Fibroblast of pulmonary artery (primary cell): ENCODE data around the gene USP17L27.
"Not testable (repeated sequence)": the region's sequence is repeated elsewhere in the genome, so short reads cannot be mapped to it uniquely, and the experiment has no call there.

Source experiments
- DNase-seq: peaks from one replicate; pipeline ENCODE4 v3.0.0-alpha.2; 2010; ENCODE audit warnings: low read depth
- H3K4me3 ChIP-seq: replicated peaks from 2 replicates; pipeline ENCODE4 v1.5.1; 2011; ENCODE audit warnings: low read depth, mild to moderate bottlenecking, control low read depth, low read length, moderate library complexity
- TF ChIP-seq, protein P1 (sequence below): IDR thresholded peaks from 2 replicates; pipeline ENCODE4 v1.5.1; 2011; ENCODE audit warnings: mild to moderate bottlenecking, control low read depth, low read length, inconsistent platforms; ENCODE audit errors: missing control alignments

The USP17L27 gene, protein sequence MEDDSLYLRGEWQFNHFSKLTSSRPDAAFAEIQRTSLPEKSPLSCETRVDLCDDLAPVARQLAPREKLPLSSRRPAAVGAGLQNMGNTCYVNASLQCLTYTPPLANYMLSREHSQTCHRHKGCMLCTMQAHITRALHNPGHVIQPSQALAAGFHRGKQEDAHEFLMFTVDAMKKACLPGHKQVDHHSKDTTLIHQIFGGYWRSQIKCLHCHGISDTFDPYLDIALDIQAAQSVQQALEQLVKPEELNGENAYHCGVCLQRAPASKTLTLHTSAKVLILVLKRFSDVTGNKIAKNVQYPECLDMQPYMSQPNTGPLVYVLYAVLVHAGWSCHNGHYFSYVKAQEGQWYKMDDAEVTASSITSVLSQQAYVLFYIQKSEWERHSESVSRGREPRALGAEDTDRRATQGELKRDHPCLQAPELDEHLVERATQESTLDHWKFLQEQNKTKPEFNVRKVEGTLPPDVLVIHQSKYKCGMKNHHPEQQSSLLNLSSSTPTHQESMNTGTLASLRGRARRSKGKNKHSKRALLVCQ

DNA sequence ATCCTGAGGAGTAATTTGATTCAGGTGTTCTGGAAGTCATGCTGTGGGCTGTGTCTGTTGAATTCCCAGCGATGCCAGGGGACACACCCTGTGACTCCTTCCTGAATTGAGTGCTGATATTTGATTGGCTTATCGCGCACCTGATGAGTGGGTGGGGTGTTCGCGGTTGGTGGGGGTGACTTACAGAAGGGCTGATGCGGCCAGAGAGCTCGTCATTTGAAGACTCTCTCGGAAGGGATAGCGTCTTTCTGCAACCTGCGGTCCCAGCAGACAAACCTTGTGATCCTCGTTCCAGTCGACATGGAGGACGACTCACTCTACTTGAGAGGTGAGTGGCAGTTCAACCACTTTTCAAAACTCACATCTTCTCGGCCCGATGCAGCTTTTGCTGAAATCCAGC lies at the start of gene USP17L27:
USP17L27 (plus strand) TSS at position 301 of the 400 bp plus-strand sequence; CDS start at position 301, 0 bp downstream.
- not testable (repeated sequence) for H3K4me3 ChIP-seq, DNase-seq

DNA sequence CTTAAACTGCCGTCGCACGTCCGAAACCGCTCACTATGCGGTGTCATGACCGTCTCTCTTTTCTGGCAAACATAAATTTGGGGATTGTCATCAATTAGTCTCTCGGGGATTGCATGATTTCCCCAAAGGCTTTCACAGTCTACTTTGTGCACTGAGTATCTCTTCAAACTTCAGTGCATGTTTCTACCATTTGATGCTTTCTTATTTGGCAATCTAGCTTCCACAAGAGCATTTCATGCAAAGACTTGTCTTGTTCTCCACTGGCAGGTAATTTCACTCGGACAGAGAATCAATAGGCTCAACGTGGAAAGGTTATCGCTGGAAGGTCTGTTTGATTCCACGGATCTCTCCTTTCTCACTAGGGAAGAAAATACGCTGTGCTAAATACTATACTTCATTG lies 19.8 kb upstream of the USP17L27 start:
- DNase-seq, H3K4me3 ChIP-seq: not testable (repeated sequence)

DNA sequence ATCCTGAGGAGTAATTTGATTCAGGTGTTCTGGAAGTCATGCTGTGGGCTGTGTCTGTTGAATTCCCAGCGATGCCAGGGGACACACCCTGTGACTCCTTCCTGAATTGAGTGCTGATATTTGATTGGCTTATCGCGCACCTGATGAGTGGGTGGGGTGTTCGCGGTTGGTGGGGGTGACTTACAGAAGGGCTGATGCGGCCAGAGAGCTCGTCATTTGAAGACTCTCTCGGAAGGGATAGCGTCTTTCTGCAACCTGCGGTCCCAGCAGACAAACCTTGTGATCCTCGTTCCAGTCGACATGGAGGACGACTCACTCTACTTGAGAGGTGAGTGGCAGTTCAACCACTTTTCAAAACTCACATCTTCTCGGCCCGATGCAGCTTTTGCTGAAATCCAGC lies 19.1 kb upstream of the USP17L27 start, which contains the start of gene USP17L24:
USP17L24 (plus strand) TSS at position 301 of the 400 bp plus-strand sequence; CDS start at position 301, 0 bp downstream.
- not testable (repeated sequence) for DNase-seq, H3K4me3 ChIP-seq

DNA sequence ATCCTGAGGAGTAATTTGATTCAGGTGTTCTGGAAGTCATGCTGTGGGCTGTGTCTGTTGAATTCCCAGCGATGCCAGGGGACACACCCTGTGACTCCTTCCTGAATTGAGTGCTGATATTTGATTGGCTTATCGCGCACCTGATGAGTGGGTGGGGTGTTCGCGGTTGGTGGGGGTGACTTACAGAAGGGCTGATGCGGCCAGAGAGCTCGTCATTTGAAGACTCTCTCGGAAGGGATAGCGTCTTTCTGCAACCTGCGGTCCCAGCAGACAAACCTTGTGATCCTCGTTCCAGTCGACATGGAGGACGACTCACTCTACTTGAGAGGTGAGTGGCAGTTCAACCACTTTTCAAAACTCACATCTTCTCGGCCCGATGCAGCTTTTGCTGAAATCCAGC lies 14.3 kb upstream of the USP17L27 start, which contains the start of gene USP17L25:
USP17L25 (plus strand) TSS at position 301 of the 400 bp plus-strand sequence; CDS start at position 301, 0 bp downstream.
- H3K4me3 ChIP-seq, DNase-seq: not testable (repeated sequence)

DNA sequence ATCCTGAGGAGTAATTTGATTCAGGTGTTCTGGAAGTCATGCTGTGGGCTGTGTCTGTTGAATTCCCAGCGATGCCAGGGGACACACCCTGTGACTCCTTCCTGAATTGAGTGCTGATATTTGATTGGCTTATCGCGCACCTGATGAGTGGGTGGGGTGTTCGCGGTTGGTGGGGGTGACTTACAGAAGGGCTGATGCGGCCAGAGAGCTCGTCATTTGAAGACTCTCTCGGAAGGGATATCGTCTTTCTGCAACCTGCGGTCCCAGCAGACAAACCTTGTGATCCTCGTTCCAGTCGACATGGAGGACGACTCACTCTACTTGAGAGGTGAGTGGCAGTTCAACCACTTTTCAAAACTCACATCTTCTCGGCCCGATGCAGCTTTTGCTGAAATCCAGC lies 9.6 kb upstream of the USP17L27 start, which contains the start of gene USP17L26:
USP17L26 (plus strand) TSS at position 301 of the 400 bp plus-strand sequence; CDS start at position 301, 0 bp downstream.
- H3K4me3 ChIP-seq, DNase-seq: not testable (repeated sequence)

DNA sequence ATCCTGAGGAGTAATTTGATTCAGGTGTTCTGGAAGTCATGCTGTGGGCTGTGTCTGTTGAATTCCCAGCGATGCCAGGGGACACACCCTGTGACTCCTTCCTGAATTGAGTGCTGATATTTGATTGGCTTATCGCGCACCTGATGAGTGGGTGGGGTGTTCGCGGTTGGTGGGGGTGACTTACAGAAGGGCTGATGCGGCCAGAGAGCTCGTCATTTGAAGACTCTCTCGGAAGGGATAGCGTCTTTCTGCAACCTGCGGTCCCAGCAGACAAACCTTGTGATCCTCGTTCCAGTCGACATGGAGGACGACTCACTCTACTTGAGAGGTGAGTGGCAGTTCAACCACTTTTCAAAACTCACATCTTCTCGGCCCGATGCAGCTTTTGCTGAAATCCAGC lies 4.8 kb upstream of the USP17L27 start, which contains the start of gene USP17L5:
USP17L5 (plus strand) TSS at position 301 of the 400 bp plus-strand sequence; CDS start at position 301, 0 bp downstream.
- H3K4me3 ChIP-seq, DNase-seq: not testable (repeated sequence)

DNA sequence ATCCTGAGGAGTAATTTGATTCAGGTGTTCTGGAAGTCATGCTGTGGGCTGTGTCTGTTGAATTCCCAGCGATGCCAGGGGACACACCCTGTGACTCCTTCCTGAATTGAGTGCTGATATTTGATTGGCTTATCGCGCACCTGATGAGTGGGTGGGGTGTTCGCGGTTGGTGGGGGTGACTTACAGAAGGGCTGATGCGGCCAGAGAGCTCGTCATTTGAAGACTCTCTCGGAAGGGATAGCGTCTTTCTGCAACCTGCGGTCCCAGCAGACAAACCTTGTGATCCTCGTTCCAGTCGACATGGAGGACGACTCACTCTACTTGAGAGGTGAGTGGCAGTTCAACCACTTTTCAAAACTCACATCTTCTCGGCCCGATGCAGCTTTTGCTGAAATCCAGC lies 4.6 kb downstream of the USP17L27 start, which contains the start of gene USP17L28:
USP17L28 (plus strand) TSS at position 301 of the 400 bp plus-strand sequence; CDS start at position 301, 0 bp downstream.
- not testable (repeated sequence) for DNase-seq, H3K4me3 ChIP-seq

DNA sequence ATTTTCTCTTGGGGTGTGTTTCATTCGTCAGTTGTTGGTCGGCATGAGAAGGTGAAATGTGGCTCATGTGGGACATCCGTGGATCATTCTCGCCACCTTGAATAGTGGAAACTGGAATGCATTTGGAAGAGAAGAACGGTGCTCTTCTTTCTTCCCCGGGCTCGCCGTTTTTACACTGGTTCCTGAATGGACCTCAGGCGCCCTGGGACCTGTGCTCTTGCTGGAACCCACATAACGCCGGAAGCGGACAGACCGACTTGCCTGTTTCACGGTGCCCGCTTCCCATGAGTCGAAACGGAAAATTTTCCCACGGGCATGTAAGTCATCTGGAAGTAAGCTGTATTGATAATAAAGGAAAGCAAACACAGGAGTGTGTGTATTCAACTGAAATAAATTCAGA lies 6.9 kb downstream of the USP17L27 start:
- not testable (repeated sequence) for H3K4me3 ChIP-seq, DNase-seq

DNA sequence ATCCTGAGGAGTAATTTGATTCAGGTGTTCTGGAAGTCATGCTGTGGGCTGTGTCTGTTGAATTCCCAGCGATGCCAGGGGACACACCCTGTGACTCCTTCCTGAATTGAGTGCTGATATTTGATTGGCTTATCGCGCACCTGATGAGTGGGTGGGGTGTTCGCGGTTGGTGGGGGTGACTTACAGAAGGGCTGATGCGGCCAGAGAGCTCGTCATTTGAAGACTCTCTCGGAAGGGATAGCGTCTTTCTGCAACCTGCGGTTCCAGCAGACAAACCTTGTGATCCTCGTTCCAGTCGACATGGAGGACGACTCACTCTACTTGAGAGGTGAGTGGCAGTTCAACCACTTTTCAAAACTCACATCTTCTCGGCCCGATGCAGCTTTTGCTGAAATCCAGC lies 9.4 kb downstream of the USP17L27 start, which contains the start of gene USP17L29:
USP17L29 (plus strand) TSS at position 301 of the 400 bp plus-strand sequence; CDS start at position 301, 0 bp downstream.
- not testable (repeated sequence) for H3K4me3 ChIP-seq, DNase-seq

DNA sequence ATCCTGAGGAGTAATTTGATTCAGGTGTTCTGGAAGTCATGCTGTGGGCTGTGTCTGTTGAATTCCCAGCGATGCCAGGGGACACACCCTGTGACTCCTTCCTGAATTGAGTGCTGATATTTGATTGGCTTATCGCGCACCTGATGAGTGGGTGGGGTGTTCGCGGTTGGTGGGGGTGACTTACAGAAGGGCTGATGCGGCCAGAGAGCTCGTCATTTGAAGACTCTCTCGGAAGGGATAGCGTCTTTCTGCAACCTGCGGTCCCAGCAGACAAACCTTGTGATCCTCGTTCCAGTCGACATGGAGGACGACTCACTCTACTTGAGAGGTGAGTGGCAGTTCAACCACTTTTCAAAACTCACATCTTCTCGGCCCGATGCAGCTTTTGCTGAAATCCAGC lies 18.9 kb downstream of the USP17L27 start, which contains the start of gene USP17L30:
USP17L30 (plus strand) TSS at position 301 of the 400 bp plus-strand sequence; CDS start at position 301, 0 bp downstream.
- DNase-seq, H3K4me3 ChIP-seq: not testable (repeated sequence)

DNA sequence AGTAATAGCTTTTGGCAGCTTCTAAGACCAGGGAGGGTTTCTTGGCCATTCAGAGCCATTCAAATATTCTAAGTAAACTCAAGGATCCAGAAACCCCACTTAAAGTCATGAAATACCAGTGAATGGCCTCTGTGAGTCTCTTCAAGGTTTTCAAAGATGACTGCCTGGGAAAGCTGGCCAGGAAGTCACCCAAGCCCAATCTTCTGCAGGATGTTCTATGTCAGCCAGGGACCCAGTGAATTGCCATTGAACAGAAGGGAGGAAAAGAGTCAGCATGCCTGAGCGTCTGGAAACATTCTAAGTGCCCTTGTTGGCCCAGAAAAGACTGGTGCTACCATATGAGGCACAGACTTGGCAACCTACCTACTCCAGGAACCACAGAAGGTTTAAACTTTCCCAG lies 35.9 kb downstream of the USP17L27 start:
- not testable (repeated sequence) for DNase-seq, H3K4me3 ChIP-seq

DNA sequence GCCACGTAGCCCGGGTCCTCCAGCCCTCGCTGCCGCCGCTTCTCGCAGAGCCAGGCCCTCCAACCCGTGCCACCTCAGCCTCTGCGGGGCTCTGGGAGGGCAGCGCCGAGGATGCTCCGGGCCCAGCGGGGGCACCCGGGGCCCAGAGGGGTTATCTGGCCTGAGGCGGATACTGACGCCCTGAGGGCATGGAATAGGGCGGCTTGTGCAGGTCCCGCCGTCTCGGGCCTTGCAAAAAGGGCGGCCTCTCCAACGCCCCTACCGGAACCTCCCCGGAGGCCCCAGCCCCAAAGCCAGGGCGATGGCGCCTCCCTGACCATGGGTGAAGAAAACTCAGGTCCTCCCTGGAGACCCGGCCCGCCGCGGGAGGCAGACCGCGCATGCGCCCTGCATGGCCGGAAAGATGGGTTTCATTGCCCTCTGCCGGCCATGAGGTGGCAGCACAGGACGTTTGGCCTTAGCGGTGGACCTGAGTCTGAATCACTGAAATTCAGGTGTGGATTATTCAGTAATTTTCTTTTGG lies 37.1 kb downstream of the USP17L27 start:
- H3K4me3 ChIP-seq, result peak overlapping the region; percentile 38
- DNase-seq, result peak; percentile 0

More for the DNA sequence above, 37.1 kb downstream of the USP17L27 start:
- TF ChIP-seq, protein P1, sequence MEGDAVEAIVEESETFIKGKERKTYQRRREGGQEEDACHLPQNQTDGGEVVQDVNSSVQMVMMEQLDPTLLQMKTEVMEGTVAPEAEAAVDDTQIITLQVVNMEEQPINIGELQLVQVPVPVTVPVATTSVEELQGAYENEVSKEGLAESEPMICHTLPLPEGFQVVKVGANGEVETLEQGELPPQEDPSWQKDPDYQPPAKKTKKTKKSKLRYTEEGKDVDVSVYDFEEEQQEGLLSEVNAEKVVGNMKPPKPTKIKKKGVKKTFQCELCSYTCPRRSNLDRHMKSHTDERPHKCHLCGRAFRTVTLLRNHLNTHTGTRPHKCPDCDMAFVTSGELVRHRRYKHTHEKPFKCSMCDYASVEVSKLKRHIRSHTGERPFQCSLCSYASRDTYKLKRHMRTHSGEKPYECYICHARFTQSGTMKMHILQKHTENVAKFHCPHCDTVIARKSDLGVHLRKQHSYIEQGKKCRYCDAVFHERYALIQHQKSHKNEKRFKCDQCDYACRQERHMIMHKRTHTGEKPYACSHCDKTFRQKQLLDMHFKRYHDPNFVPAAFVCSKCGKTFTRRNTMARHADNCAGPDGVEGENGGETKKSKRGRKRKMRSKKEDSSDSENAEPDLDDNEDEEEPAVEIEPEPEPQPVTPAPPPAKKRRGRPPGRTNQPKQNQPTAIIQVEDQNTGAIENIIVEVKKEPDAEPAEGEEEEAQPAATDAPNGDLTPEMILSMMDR, result peak; percentile 12
